ENCODE results near the gene MYO3A. TPM values are rescaled to one million over a fixed set of nuclear protein-coding genes. Genes with fewer than 3 reads are reported as not detected.

The MYO3A gene
- total RNA-seq, 1 experiment from 2014 or later, result not detected

GRCh38 chr10:26213157-26213800, 279.2 kb downstream of the MYO3A start:
- peaks cover 14% of the 10 kb centered on the region; the same call in 1 of the 2 replicates for H3K27me3 ChIP-seq (ENCODE audit: insufficient read depth, low read depth)
- H4K20me1 ChIP-seq (ENCODE audit: insufficient read depth), result no peaks in the 10 kb centered on the region
- no peak overlapping the region for H2AFZ ChIP-seq
- no peaks in the 10 kb centered on the region for H3K79me2 ChIP-seq (ENCODE audit: low read depth)
- no peak overlapping the region for H3K27ac ChIP-seq
- TF ChIP-seq EZH2 (IDR thresholded peaks at IDR 0.05; ENCODE audit: low read depth) (no peak), CTCF (conservative IDR thresholded peaks at IDR 0.05) (no peak)
- no peaks in the 10 kb centered on the region for H3K9me3 ChIP-seq (ENCODE audit: insufficient read depth, low read depth)
- no peaks in the 10 kb centered on the region for H3F3A ChIP-seq (ENCODE audit: insufficient read depth, low read depth)
- ChIA-PET CTCF (no interaction called here), POLR2A (ENCODE audit: unreplicated experiment) (no interaction called here)
- no peaks in the 10 kb centered on the region for H3K36me3 ChIP-seq (ENCODE audit: low read depth)
- H3K4me2 ChIP-seq, result no peak overlapping the region
- H3K9me2 ChIP-seq (ENCODE audit: insufficient read depth), result no peaks in the 10 kb centered on the region
- intact Hi-C loops (cut with micrococcal nuclease; ENCODE audit: unreplicated experiment), result no loop called here
- no peaks in the 10 kb centered on the region for H3K4me1 ChIP-seq (replicated peaks; ENCODE audit: insufficient read depth)
- no peak overlapping the region for H3K4me3 ChIP-seq
- DNase-seq, result no peak
- no TSS peak for BruUV-seq (replicated peaks)

GRCh38 chr10:26214004-26214403, 280.0 kb downstream of the MYO3A start:
- Histone ChIP-seq H3K79me2 (ENCODE audit: low read depth) (no peaks in the 10 kb centered on the region), H3K9me2 (ENCODE audit: insufficient read depth) (no peaks in the 10 kb centered on the region), H3K4me2 (no peak overlapping the region), H3K27ac (no peak overlapping the region), H2AFZ (no peak overlapping the region), H3K4me3 (no peak overlapping the region), H3K4me1 (replicated peaks; ENCODE audit: insufficient read depth) (no peaks in the 10 kb centered on the region), H3K27me3 (ENCODE audit: insufficient read depth, low read depth) (peaks cover 18% of the 10 kb centered on the region; the same call in 1 of the 2 replicates), H4K20me1 (ENCODE audit: insufficient read depth) (no peaks in the 10 kb centered on the region), H3K36me3 (ENCODE audit: low read depth) (no peaks in the 10 kb centered on the region), H3F3A (ENCODE audit: insufficient read depth, low read depth) (no peaks in the 10 kb centered on the region), H3K9me3 (ENCODE audit: insufficient read depth, low read depth) (no peaks in the 10 kb centered on the region)
- no TSS peak for BruUV-seq (replicated peaks)
- CTCF ChIA-PET, result no interaction called here
- TF ChIP-seq EZH2 (IDR thresholded peaks at IDR 0.05; ENCODE audit: low read depth) (no peak), CTCF (conservative IDR thresholded peaks at IDR 0.05) (no peak)
- POLR2A ChIA-PET (ENCODE audit: unreplicated experiment), result no interaction called here
- intact Hi-C loops (cut with micrococcal nuclease; ENCODE audit: unreplicated experiment), result no loop called here
- no peak for DNase-seq

DNA sequence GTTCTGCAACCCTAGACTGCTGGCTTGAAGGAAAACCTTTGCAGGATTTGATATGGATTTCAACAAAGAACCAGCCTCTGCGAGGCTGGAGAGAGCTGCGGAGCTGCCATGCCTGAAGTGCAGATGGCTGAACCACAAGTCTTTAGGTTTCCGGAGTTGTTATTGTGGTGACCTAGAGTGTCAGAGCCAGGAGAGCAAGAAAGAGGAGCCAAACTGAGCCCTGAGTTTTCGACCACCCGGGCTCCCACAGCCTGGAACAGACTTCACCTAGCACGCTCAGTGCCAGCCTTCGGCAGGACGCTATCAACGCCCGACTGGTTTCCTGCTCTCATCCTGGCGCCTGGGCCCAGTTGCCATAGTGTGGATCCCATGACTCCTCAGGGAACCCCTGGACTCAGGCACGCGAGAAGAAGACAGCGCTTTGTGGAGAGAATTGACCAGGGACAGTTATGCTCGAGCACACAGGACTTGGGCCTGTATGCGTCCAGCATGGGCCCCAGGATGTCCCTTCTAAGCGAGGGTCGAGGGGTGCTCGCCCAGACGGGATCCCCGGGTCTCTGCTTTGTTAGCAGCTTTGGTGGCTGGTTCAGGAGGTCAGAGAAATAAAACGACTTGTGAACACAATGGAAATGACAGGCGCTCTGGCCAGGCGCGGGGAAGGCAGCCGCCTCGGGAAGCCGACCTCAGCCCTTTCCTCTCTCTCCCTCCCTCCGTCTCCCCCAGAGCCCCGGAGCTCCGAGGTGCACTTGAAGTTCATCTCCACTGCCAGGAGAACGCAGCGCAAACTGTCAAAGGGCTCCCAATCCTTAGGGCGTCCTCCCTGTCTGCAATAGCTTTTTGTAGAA, 280.7 kb downstream of the MYO3A start:
- Histone ChIP-seq H4K20me1 (ENCODE audit: insufficient read depth) (no peaks in the 10 kb centered on the region), H3K27ac (no peak overlapping the region), H3K4me1 (replicated peaks; ENCODE audit: insufficient read depth) (no peaks in the 10 kb centered on the region), H3K9me2 (ENCODE audit: insufficient read depth) (no peaks in the 10 kb centered on the region), H3K4me3 (no peak overlapping the region), H3K4me2 (no peak overlapping the region), H3F3A (ENCODE audit: insufficient read depth, low read depth) (no peaks in the 10 kb centered on the region), H3K9me3 (ENCODE audit: insufficient read depth, low read depth) (no peaks in the 10 kb centered on the region), H3K36me3 (ENCODE audit: low read depth) (no peaks in the 10 kb centered on the region), H3K27me3 (ENCODE audit: insufficient read depth, low read depth) (peaks cover 18% of the 10 kb centered on the region; the same call in 1 of the 2 replicates), H3K79me2 (ENCODE audit: low read depth) (no peaks in the 10 kb centered on the region), H2AFZ (no peak overlapping the region)
- ChIA-PET CTCF (no interaction called here), POLR2A (ENCODE audit: unreplicated experiment) (no interaction called here)
- no peak for TF ChIP-seq EZH2 (IDR thresholded peaks at IDR 0.05; ENCODE audit: low read depth)
- TF ChIP-seq CTCF (conservative IDR thresholded peaks at IDR 0.05), result no peak
- DNase-seq, result no peak
- intact Hi-C loops (cut with micrococcal nuclease; ENCODE audit: unreplicated experiment), result no loop called here
- no TSS peak for BruUV-seq (replicated peaks)

Measured in PC-9 (cell line).